ENCODE data around the gene ABLIM2. TPM values are rescaled to one million over a fixed set of nuclear protein-coding genes. Genes with fewer than 3 reads are reported as not detected.

Gene ABLIM2
- total RNA-seq, 1 experiment from 2014 or later = 6.1 TPM

- Histone ChIP-seq H3K9me2 (ENCODE audit: insufficient read depth) (no peaks in the 10 kb centered on the region), H3K27me3 (ENCODE audit: insufficient read depth, low read length) (no peaks in the 10 kb centered on the region), H4K20me1 (ENCODE audit: insufficient read depth) (no peaks in the 10 kb centered on the region), H3K4me3 (replicated peaks in 1 of 2; ENCODE audit: low read depth in 1 of 2, low read length in 2 of 2) (peak overlapping the region in 1 of 2 experiments; percentile 32; a peak in 2 of 4 replicates), H3K79me2 (ENCODE audit: insufficient read depth, low read length) (peaks cover 23% of the 10 kb centered on the region), H3K4me2 (ENCODE audit: low read length) (peak overlapping the region; percentile 96), H3K36me3 (ENCODE audit: control insufficient read depth in 1 of 2, insufficient read depth in 2 of 2, low read length in 2 of 2) (no peaks in the 10 kb centered on the region), H2AFZ (ENCODE audit: low read depth, low read length, poor library complexity, severe bottlenecking) (peak overlapping the region; percentile 11), H3K9ac (ENCODE audit: low read length) (peak overlapping the region; percentile 11; the same call in 1 of the 2 replicates), H3K27ac (ENCODE audit: low read depth, low read length) (peak overlapping the region; percentile 38), H3K9me3 (ENCODE audit: control insufficient read depth in 1 of 2, insufficient read depth in 1 of 2, low read depth in 1 of 2, low read length in 2 of 2) (no peaks in the 10 kb centered on the region), H3K4me1 (ENCODE audit: control insufficient read depth in 1 of 2, insufficient read depth in 2 of 2, low read length in 2 of 2) (peaks cover 26 to 40% of the 10 kb centered on the region in 2 experiments)
- intact Hi-C loops (cut with micrococcal nuclease) = no loop called here
- ChIA-PET CTCF (no interaction called here), RAD21 (ENCODE audit: low non-redundant PET in 1 of 2, low total read pairs in 2 of 2, uncharacterized antibody in 2 of 2, unreplicated experiment in 2 of 2) (no interaction called here), POLR2A (interaction anchor here (1.3 kb wide), 1 partner anchor 8 kb away, joined by 3 read pairs; no protein-coding TSS in a partner anchor)
- DNase-seq (ENCODE audit: low read depth, low spot score) (no peak), ATAC-seq (peak; percentile 33)
- TF ChIP-seq FOSL1 (IDR thresholded peaks at IDR 0.05; ENCODE audit: low read depth) = peak; percentile 35; the same call in 1 of the 2 replicates
- no peak for TF ChIP-seq ATF3 (IDR thresholded peaks at IDR 0.05)
- TF ChIP-seq SP1 (IDR thresholded peaks at IDR 0.05; ENCODE audit: low read depth) = peak; percentile 75; the same call in 1 of the 2 replicates
- TF ChIP-seq MAX (IDR thresholded peaks at IDR 0.05) = peak; percentile 21; the same call in 1 of the 2 replicates
- peak; percentile 54 for TF ChIP-seq JUND (IDR thresholded peaks at IDR 0.05)
- no peak for TF ChIP-seq ZNF274 (IDR thresholded peaks at IDR 0.05; ENCODE audit: low read depth, low read length)
- no peak for TF ChIP-seq CEBPB (IDR thresholded peaks at IDR 0.05; ENCODE audit: low read depth)
- TF ChIP-seq EZH2 (IDR thresholded peaks at IDR 0.05) = no peak
- TF ChIP-seq EZH2phosphoT487 (IDR thresholded peaks at IDR 0.05; ENCODE audit: borderline replicate concordance) = no peak
- TF ChIP-seq POLR2A (IDR thresholded peaks at IDR 0.05; ENCODE audit: borderline replicate concordance, extremely low read depth, insufficient read depth, insufficient read length) = no peak
- TF ChIP-seq EGR1 (IDR thresholded peaks at IDR 0.05; ENCODE audit: low read depth) = no peak
- TF ChIP-seq YY1 (IDR thresholded peaks at IDR 0.05; ENCODE audit: extremely low read depth, insufficient replicate concordance, low read depth, low read length) = peak; percentile 16
- TF ChIP-seq SIN3A (IDR thresholded peaks at IDR 0.05; ENCODE audit: low read depth) = no peak
- no peak for TF ChIP-seq CBX3 (IDR thresholded peaks at IDR 0.05; ENCODE audit: low read depth)
- TF ChIP-seq ZFX (IDR thresholded peaks at IDR 0.05) = no peak
- TF ChIP-seq ELF1 (IDR thresholded peaks at IDR 0.05; ENCODE audit: borderline replicate concordance, low read depth) = no peak
- no peak for TF ChIP-seq POLR2AphosphoS5 (IDR thresholded peaks at IDR 0.05; ENCODE audit: low read depth, low read length)
- TF ChIP-seq SRF (IDR thresholded peaks at IDR 0.05; ENCODE audit: low read depth) = no peak
- no peak for TF ChIP-seq REST (IDR thresholded peaks at IDR 0.05; ENCODE audit: low read depth)
- no TSS peak for BruUV-seq (replicated peaks)
These were observed 217.3 kb downstream of the ABLIM2 start for GRCh38 chr4:7941111-7941964.
